GM21360 (cell line): ENCODE data around the gene DSCAM.
"Not testable (repeated sequence)": the region's sequence is repeated elsewhere in the genome, so short reads cannot be mapped to it uniquely, and the experiment has no call there.

Experiments used
- ATAC-seq: cut with Tn5 transposase; IDR thresholded peaks from one replicate; pipeline ENCODE4 v1.9.1; 2021; ENCODE audit warnings: mild to moderate bottlenecking, moderate library complexity; ENCODE audit not compliant: unreplicated experiment

DSCAM gene

GRCh38 chr21:40194185-40194980 is 652.6 kb downstream of the DSCAM start:
- no peak for ATAC-seq

- no peak for ATAC-seq
Measured at GRCh38 chr21:40191616-40192015, 655.3 kb downstream of the DSCAM start.

GRCh38 chr21:40191196-40191595 is 655.8 kb downstream of the DSCAM start:
- no peak for ATAC-seq

GRCh38 chr21:40187946-40188654 is 658.9 kb downstream of the DSCAM start:
- no peak for ATAC-seq

- ATAC-seq, result no peak
Measured at GRCh38 chr21:40187244-40187643, 659.7 kb downstream of the DSCAM start.

- ATAC-seq, result no peak
Measured at GRCh38 chr21:40186045-40186444, 660.9 kb downstream of the DSCAM start.

GRCh38 chr21:40185208-40185607 is 661.8 kb downstream of the DSCAM start:
- no peak for ATAC-seq

GRCh38 chr21:40182491-40182890 is 664.5 kb downstream of the DSCAM start:
- ATAC-seq, result not testable (repeated sequence)

- ATAC-seq, result no peak
Measured at GRCh38 chr21:40179166-40179565, 667.8 kb downstream of the DSCAM start.

- ATAC-seq, result no peak
Measured at GRCh38 chr21:40178726-40179125, 668.2 kb downstream of the DSCAM start.

GRCh38 chr21:40177979-40178378 is 669.0 kb downstream of the DSCAM start:
- no peak for ATAC-seq

GRCh38 chr21:40176724-40177123 is 670.2 kb downstream of the DSCAM start:
- no peak for ATAC-seq

- ATAC-seq, result no peak
Measured at GRCh38 chr21:40173816-40174215, 673.1 kb downstream of the DSCAM start.

GRCh38 chr21:40169971-40170370 is 677.0 kb downstream of the DSCAM start:
- no peak for ATAC-seq

GRCh38 chr21:40166291-40166843 is 680.6 kb downstream of the DSCAM start:
- no peak for ATAC-seq

- no peak for ATAC-seq
Measured at GRCh38 chr21:40165773-40166070, 681.2 kb downstream of the DSCAM start.

- no peak for ATAC-seq
Measured at GRCh38 chr21:40164905-40165772, 681.8 kb downstream of the DSCAM start.

GRCh38 chr21:40162075-40162474 is 684.9 kb downstream of the DSCAM start:
- ATAC-seq, result no peak

GRCh38 chr21:40160911-40161310 is 686.0 kb downstream of the DSCAM start:
- no peak for ATAC-seq

- no peak for ATAC-seq
Measured at GRCh38 chr21:40158366-40158765, 688.6 kb downstream of the DSCAM start.

- ATAC-seq, result no peak
Measured at GRCh38 chr21:40155563-40155962, 691.4 kb downstream of the DSCAM start.
